ENCODE data around the gene ZCCHC4.

DNA sequence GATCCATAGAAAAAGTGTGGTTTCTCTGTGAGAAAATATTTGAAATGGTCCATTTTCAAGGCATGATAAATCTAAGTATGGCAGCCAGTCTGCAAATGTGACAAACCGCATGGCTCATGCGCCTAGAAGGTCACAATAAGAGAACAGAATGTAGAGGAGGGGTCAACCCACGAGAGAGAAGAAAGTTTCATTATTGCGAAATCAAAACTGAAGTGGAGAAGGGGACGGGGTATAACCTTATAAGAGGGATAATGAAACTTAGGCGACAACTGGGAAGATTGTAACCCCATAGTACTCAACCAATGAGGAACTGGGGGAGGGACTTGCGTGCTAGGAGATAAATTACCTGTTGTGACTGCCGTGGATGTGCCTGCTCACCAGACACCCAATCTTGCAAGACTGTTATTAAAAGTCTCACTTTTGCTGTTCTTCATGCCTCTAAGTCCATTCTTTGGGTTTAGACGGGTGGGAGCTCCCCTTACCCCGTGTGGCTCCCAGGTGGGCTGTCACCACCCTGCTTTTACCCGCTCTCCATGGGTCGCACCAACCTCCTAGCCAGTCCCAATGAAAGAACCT, 21.3 kb upstream of the ZCCHC4 start:
- TF ChIP-seq, protein P1, sequence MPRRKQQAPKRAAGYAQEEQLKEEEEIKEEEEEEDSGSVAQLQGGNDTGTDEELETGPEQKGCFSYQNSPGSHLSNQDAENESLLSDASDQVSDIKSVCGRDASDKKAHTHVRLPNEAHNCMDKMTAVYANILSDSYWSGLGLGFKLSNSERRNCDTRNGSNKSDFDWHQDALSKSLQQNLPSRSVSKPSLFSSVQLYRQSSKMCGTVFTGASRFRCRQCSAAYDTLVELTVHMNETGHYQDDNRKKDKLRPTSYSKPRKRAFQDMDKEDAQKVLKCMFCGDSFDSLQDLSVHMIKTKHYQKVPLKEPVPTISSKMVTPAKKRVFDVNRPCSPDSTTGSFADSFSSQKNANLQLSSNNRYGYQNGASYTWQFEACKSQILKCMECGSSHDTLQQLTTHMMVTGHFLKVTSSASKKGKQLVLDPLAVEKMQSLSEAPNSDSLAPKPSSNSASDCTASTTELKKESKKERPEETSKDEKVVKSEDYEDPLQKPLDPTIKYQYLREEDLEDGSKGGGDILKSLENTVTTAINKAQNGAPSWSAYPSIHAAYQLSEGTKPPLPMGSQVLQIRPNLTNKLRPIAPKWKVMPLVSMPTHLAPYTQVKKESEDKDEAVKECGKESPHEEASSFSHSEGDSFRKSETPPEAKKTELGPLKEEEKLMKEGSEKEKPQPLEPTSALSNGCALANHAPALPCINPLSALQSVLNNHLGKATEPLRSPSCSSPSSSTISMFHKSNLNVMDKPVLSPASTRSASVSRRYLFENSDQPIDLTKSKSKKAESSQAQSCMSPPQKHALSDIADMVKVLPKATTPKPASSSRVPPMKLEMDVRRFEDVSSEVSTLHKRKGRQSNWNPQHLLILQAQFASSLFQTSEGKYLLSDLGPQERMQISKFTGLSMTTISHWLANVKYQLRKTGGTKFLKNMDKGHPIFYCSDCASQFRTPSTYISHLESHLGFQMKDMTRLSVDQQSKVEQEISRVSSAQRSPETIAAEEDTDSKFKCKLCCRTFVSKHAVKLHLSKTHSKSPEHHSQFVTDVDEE (CRISPR knock-in tag; IDR thresholded peaks at IDR 0.05) = no peak
- TF ChIP-seq BACH2 (CRISPR knock-in tag; IDR thresholded peaks at IDR 0.05; ENCODE audit: borderline replicate concordance) = no peak

Data from SK-N-SH treated with all-trans-retinoic acid at 6 μM for 48 hours (cell line).